ENCODE measurements around the gene BTNL2.

BTNL2 gene

DNA sequence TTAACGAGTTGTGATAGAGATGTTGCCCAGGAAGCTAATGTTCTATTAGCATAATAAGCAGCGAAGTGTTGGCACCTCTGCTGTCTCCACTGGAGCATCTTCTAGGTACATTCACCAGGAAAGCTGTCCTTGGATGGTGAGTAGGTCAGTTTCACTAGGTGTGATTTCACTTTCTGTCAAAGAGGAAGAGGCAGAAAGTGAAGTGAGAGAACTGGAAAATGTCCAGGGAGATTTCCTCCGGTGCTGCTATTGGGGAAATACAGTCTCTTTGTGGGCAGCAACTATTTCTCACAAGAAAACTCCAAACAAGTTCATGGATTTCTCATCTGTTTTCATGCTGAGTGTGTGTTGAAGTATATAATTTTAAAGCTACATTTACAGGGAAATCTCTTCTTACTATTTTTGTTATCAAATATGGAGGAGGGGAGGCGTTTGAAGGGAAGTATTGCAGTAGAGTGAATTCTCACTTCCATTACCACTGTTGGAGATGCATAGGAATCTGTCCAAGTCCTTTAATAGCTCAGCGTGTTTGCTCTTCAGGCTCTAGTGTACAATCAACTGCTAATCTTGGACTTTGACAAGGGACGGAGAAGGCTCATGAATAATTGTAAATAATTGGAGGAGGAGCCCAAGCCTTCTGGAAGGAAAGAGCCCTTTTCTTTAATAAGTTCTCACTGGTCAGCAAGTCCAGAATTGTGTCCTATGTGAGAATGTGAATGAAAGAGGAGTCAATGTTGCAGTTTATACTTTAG, 19.2 kb downstream of the BTNL2 start:
- TF ChIP-seq, protein P1, sequence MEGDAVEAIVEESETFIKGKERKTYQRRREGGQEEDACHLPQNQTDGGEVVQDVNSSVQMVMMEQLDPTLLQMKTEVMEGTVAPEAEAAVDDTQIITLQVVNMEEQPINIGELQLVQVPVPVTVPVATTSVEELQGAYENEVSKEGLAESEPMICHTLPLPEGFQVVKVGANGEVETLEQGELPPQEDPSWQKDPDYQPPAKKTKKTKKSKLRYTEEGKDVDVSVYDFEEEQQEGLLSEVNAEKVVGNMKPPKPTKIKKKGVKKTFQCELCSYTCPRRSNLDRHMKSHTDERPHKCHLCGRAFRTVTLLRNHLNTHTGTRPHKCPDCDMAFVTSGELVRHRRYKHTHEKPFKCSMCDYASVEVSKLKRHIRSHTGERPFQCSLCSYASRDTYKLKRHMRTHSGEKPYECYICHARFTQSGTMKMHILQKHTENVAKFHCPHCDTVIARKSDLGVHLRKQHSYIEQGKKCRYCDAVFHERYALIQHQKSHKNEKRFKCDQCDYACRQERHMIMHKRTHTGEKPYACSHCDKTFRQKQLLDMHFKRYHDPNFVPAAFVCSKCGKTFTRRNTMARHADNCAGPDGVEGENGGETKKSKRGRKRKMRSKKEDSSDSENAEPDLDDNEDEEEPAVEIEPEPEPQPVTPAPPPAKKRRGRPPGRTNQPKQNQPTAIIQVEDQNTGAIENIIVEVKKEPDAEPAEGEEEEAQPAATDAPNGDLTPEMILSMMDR (IDR thresholded peaks at IDR 0.05; ENCODE audit: poor library complexity, severe bottlenecking) = no peak
- DNase-seq (ENCODE audit: low spot score) (no peak), ATAC-seq (ENCODE audit: low read depth) (no peak)
- H3K9me3 ChIP-seq (ENCODE audit: severe bottlenecking) = no peaks in the 10 kb centered on the region
- no peak overlapping the region for H3K4me3 ChIP-seq (ENCODE audit: severe bottlenecking)
- H3K36me3 ChIP-seq (ENCODE audit: low read depth) = no peaks in the 10 kb centered on the region
- no peaks in the 10 kb centered on the region for H3K4me1 ChIP-seq (ENCODE audit: insufficient read depth, poor library complexity, severe bottlenecking)
- H3K27ac ChIP-seq (ENCODE audit: poor library complexity, severe bottlenecking) = no peak overlapping the region
- peaks cover 3% of the 10 kb centered on the region for H3K27me3 ChIP-seq (ENCODE audit: insufficient read depth, poor library complexity, severe bottlenecking)

DNA sequence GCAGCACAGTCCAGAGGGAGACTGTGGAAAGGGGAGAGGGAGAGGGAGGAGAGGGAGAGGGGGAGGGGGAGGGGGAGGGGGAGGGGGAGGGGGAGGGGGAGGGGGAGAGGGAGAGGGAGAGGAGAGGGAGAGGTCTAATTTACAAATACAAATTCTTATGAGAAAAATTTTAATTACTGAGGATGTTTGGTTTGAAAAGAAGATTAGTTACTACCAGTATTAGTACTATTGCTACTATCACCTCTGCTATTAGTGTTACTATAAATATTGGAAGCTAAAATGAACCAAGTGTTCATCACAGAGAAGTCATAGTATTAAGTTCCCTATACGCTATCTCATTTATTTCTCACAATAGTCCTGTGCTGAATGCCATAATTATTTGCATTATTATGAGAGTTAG, 20.9 kb downstream of the BTNL2 start:
- DNase-seq (ENCODE audit: low spot score) (no peak), ATAC-seq (ENCODE audit: low read depth) (no peak)
- Histone ChIP-seq H3K4me3 (ENCODE audit: severe bottlenecking) (no peak overlapping the region), H3K27ac (ENCODE audit: poor library complexity, severe bottlenecking) (no peak overlapping the region), H3K9me3 (ENCODE audit: severe bottlenecking) (no peaks in the 10 kb centered on the region), H3K27me3 (ENCODE audit: insufficient read depth, poor library complexity, severe bottlenecking) (peaks cover 6% of the 10 kb centered on the region), H3K36me3 (ENCODE audit: low read depth) (no peaks in the 10 kb centered on the region), H3K4me1 (ENCODE audit: insufficient read depth, poor library complexity, severe bottlenecking) (no peaks in the 10 kb centered on the region)
- TF ChIP-seq, protein P1 (IDR thresholded peaks at IDR 0.05; ENCODE audit: poor library complexity, severe bottlenecking) = no peak

DNA sequence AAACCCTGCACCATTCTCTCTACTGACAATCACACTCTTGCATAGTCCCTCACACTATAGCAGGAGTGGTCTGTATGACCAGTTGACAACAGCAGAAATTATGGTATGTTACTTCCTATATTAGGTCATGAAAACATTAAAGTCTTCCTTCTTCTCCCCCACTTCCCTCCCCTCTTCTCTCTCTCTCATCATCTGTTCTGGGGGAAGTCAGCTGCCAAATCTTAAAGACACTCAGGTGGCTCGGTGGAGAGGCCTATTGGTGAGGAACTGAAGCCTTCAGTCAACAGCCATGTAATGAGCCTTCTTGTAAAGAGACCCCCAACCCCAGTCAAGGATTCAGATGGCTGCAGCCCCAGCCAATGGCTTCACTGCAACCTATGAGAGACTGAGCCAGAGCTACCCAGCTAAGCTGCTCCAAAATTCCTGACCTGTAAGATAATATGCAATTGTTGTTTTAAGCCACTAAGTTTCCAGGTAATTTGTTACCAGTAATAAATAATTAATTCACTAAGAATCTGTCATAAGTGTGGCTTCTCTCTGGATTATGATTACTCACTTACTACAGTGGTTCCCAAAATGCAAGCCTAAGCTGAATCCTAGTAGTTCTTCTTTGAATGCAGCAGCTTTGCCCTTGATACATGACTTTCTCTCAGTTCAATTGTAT, 24.1 kb downstream of the BTNL2 start:
- ATAC-seq (ENCODE audit: low read depth) = no peak; the same call in 2 of the 3 replicates
- Histone ChIP-seq H3K36me3 (ENCODE audit: low read depth) (no peaks in the 10 kb centered on the region), H3K27me3 (ENCODE audit: insufficient read depth, poor library complexity, severe bottlenecking) (peaks cover 19% of the 10 kb centered on the region), H3K9me3 (ENCODE audit: severe bottlenecking) (no peaks in the 10 kb centered on the region), H3K4me1 (ENCODE audit: insufficient read depth, poor library complexity, severe bottlenecking) (no peaks in the 10 kb centered on the region), H3K4me3 (ENCODE audit: severe bottlenecking) (no peak overlapping the region), H3K27ac (ENCODE audit: poor library complexity, severe bottlenecking) (no peak overlapping the region)
- TF ChIP-seq, protein P1 (IDR thresholded peaks at IDR 0.05; ENCODE audit: poor library complexity, severe bottlenecking) = no peak
- no peak for DNase-seq (ENCODE audit: low spot score)

DNA sequence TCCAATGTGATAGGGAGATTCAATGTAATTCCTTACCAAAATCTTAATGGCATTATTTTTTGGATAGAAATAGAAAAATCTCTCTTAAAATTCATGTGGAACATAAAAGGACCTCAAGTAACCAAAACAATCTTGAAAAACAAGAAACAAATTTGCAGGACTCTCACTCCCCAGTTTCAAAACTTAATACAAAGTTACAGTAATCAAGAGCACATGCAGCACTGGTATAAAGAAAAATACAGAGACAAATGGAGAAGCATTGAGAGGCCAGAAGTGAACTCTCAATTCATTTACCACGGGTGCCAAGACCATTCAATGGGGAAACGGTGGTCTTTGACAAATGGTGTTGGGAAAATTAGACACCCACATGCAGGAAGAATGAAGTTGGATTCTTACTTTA, 27.4 kb downstream of the BTNL2 start:
- no peak for DNase-seq (ENCODE audit: low spot score)
- Histone ChIP-seq H3K36me3 (ENCODE audit: low read depth) (no peaks in the 10 kb centered on the region), H3K4me3 (ENCODE audit: severe bottlenecking) (no peak overlapping the region), H3K9me3 (ENCODE audit: severe bottlenecking) (no peaks in the 10 kb centered on the region), H3K27me3 (ENCODE audit: insufficient read depth, poor library complexity, severe bottlenecking) (peaks cover 29% of the 10 kb centered on the region), H3K4me1 (ENCODE audit: insufficient read depth, poor library complexity, severe bottlenecking) (no peaks in the 10 kb centered on the region), H3K27ac (ENCODE audit: poor library complexity, severe bottlenecking) (no peak overlapping the region)
- ATAC-seq (ENCODE audit: low read depth) = no peak
- TF ChIP-seq, protein P1 (IDR thresholded peaks at IDR 0.05; ENCODE audit: poor library complexity, severe bottlenecking) = no peak

Data from RWPE2 (cell line).